ENCODE results near the gene TRIM49D1.
"Not testable (repeated sequence)": the region's sequence is repeated elsewhere in the genome, so short reads cannot be mapped to it uniquely, and the experiment has no call there.

TRIM49D1 gene, protein sequence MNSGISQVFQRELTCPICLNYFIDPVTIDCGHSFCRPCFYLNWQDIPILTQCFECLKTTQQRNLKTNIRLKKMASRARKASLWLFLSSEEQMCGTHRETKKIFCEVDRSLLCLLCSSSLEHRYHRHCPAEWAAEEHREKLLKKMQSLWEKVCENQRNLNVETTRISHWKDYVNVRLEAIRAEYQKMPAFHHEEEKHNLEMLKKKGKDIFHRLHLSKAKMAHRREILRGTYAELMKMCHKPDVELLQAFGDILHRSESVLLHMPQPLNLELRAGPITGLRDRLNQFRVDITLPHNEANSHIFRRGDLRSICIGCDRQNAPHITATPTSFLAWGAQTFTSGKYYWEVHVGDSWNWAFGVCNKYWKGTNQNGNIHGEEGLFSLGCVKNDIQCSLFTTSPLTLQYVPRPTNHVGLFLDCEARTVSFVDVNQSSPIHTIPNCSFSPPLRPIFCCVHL

DNA sequence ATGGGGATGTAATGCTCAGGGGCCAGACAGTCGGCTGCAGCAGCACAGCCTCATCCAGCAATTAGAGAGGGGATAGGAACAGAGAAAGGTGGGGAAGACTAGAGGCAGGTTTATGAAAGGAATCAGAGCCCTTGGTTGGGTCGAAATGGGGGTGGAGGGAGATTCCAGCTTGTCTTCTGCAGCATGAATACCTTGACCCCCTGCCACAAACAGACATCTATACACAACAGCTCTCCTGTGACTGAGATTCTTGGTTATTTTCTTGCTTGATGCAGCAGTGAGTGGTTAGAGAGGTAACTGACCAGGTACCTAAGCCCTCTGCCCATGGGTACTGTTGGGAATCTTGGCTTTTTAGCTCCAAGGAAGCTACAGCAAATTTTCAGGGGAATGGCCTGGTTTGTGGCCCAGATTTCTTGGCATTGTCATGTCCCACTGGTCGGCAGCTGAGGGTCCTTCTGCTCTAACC, at the start of gene TRIM49D1:
TSS of gene TRIM49D1 (minus strand) at position 51 of the 466 bp plus-strand sequence. CDS start 4,535 bp downstream, outside the sequence.
- no peak for DNase-seq

DNA sequence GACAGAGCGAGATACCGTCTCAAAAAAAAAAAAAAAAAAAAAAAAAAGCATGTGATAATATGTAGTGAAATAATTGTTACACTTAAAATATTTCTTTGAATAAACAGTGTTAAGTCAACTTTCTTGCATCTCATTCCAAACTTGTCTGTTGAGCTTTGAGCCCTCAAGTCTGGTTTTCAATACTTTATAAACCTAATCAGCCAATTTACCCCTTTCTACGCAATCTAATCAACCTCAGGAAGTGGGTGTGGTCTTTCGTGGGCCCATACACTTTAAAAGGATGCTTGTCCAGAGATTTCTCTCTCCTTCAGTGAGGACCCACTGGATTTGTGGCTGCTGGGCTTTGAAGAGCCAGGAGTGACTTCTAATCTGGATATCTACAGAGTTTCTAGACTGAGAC, 43.7 kb upstream of the TRIM49D1 start, which contains the start of gene TRIM64:
TSS of gene TRIM64 (plus strand) at position 301 of the 400 bp plus-strand sequence. CDS start 2,467 bp downstream, outside the sequence.
- DNase-seq: not testable (repeated sequence)

DNA sequence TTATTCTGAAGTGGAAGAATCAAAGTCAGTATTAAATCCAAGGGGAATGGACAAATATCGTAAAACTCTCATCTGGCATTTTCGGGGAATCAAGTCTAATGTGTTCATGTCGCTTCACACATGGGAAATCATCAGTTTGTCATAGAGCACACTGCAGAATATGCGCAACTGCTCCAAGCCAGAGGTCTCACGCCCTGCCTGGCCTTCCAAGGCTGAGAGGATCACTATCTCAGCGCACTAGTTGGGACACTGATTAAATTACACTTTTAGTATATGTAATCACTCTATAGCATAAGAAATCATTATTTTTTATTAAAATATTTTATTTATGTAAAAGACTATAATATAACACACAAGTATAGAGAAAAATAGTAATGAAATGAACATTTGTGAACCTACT, 38.8 kb upstream of the TRIM49D1 start:
- not testable (repeated sequence) for DNase-seq

DNA sequence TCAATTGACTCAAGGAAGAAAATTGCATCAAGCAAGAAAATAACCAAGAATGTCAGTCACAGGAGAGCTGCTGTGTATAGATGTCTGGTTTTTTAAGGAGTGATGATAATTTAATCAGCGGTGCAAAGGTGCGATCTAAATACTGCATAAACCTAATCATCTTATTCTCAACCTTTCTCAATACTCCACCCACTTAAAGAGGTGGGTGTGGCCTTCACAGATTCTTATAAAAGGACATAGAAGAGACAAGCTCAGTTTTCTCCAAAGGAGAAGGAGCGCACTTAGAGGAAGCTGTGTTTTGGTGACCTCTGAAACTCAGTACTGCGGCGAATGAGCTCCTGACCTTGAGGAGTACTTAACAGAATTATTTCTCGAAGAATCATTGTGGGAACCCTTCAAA, 1.7 kb upstream of the TRIM49D1 start, which contains the start of gene TRIM49D2:
TSS of gene TRIM49D2 (plus strand) at position 301 of the 400 bp plus-strand sequence. CDS start 2,698 bp downstream, outside the sequence.
- not testable (repeated sequence) for DNase-seq

DNA sequence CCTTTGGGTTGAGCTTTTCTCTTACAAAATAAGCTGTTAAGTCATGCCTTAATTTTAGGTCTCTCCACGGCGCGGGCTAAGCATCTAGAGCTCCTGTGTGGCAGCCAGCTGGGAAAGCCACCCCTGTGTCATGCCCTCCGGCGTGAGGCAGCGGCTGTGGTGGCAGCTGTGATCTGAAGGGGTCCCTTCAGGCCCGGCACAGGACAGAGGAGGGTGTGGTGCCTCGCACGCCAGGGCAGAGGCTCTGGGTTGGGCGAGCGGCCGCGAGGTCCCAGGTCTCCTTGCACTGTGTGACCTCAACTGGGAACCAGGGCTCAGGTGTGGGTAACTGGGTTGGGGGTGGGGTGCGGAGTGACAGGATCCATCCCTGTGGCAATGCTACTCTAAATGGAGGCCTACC, 21.2 kb downstream of the TRIM49D1 start:
- not testable (repeated sequence) for DNase-seq

DNA sequence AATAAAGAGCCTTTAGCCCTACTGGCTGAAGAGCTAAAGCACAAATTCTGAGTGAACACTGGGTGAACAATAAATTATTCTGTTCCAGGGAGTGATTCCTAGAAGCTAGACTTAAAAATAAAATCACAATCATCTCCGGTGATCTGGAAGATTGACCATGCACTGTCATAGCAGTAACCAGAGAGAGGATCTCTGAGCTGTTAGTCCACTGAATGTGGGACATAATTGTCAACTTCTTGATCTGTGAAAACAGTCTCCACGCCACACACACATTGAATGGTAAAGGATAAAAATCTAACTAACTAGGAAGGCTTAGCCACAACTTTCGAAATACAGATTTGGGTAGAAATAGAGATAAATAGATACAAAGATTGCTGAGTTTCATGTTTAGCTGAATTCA, 28.8 kb downstream of the TRIM49D1 start:
- DNase-seq: not testable (repeated sequence)

DNA sequence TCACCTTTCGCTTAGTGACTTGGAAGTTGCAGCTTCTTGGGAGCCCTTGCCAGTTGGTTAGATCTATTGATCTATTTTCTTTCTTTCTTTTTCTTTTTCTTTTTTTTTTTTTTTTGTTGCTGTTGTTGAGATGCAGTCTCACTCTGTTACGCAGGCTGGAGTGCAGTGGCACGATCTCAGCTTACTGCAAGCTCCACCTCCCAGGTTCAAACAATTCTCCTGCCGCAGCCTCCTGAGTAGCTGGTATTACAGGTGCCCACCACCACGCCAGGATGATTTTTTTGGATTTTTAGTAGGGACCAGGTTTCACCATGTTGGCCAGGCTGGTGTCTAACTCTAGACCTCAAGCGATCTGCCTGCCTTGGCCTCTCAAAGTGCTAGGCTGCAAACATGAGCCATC, 44.5 kb downstream of the TRIM49D1 start:
- DNase-seq: not testable (repeated sequence)

DNA sequence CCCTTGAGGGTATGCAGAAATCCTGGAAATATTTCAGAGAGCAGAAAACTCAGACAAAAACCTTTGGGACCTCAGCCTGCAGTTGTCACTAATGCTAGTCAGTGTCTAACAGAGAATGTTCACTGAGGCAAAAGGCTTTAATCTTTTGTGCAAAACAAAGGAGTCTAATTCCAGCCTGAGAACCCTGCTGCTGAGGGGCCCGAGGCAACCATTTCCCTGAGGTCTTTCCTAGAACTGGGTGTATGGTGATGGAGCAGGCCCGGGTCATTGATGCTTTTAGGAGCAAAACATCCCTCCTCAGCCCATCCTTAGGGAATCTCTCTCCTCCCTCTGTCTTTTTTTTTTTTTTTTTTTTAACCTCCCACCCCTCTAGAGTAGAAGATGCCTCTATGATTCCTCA, 49.5 kb downstream of the TRIM49D1 start:
- not testable (repeated sequence) for DNase-seq

DNA sequence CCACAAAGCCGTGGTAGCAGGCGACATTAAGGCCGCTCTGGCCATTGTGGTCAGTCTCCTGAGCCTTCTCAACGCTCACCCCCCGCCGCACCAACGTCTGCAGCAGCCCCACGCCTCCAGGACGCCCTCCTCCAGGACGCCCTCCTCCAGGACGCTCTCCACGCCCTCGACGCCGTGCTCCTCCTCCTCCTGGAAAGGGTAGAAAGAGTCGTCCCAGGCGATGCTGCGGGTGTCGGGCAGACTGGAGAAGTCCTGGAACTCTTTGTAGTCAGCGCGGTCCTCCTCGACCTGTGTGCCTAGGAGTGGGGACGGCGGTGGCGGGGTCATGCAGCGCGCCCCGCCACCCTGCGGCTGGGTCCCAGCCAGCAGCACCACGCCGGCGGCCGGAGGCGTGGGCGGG, 56.8 kb downstream of the TRIM49D1 start:
- DNase-seq: not testable (repeated sequence)

DNA sequence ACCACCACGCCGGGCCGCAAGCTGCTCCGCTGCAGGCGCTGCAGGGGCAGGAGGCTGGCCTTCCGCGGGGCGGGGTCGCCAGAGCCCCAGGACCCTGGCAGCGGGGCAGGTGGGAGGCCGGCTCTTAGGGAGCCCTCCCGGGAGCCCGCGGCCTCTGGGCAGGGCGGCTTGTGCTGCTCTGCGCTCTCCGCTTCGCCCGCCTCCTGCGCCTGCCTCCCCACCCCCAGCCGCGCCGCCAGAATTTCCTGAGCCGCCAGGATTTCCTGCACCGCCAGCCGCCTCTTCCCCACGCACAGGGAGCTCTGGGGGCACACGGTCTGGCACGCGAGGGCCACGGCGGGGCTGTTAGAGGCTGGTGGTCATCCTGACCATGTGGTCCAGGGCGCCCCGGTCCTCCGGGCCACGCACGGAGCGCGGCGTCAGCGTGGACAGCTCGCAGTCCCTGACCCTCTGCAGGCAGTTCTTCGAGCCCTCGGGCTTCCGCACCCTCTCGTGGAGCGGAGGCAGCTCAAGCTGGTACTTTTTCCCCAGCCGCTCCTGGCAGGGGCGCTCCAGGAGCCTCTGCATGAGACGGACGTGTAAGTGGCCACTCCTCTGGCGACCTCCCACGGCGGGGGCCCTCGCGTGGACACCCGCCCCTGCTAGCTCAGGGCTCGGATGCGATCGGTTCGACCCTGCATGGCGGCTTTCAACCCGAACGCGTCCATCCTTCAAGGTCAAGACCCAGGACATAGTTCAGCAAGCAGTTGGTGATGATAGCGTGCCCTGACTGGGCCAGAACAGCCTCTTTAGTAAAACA, 57.9 kb downstream of the TRIM49D1 start:
- not testable (repeated sequence) for DNase-seq
